ENCODE data around the gene SHISA9. TPM values are rescaled to one million over a fixed set of nuclear protein-coding genes. Genes with fewer than 3 reads are reported as not detected.

Gene SHISA9
- total and polyA plus RNA-seq, 4 donors = under 0.01 to 0.46 (median 0.07) TPM

GRCh38 chr16:13047276-13047675 lies 145.9 kb downstream of the SHISA9 start:
- WGBS, 2 donors = 78 to 86% methylated on average over 1 of the region's 1 CpG
- Histone ChIP-seq H3K4me1 (ENCODE audit: control insufficient read depth in 5 of 5, insufficient read depth in 5 of 5, low read length in 5 of 5) (no peaks in the 10 kb centered on the region), H3K9ac (ENCODE audit: insufficient read depth in 1 of 2, low read length in 2 of 2) (no peak overlapping the region), H3K27ac (ENCODE audit: low read depth in 1 of 2, low read length in 1 of 2) (no peak overlapping the region), H3K36me3 (ENCODE audit: control insufficient read depth in 4 of 4, insufficient read depth in 4 of 4, low read length in 4 of 4) (no peaks in the 10 kb centered on the region), H3K9me3 (ENCODE audit: control insufficient read depth in 4 of 4, insufficient read depth in 3 of 4, low read length in 3 of 4) (peaks cover 0 to 5% (median 2%) of the 10 kb centered on the region in 4 donors), H3K4me3 (no peak overlapping the region), H3K27me3 (ENCODE audit: control insufficient read depth in 3 of 3, insufficient read depth in 3 of 3, low read length in 2 of 3) (no peaks in the 10 kb centered on the region)
- ATAC-seq (ENCODE audit: insufficient read depth, low FRiP score) (no peak), DNase-seq (no peak)
- no peak for TF ChIP-seq CTCF (IDR thresholded peaks at IDR 0.05; ENCODE audit: control extremely low read depth, extremely low read depth)

- H3K9me3 ChIP-seq (ENCODE audit: control insufficient read depth in 4 of 4, insufficient read depth in 3 of 4, low read length in 3 of 4) = peaks cover 0 to 3% (median 0%) of the 10 kb centered on the region in 4 donors
- no peak overlapping the region for H3K9ac ChIP-seq (ENCODE audit: insufficient read depth in 1 of 2, low read length in 2 of 2)
- 91 to 95% methylated on average over 3 of the region's 3 CpGs for WGBS, 2 donors
- DNase-seq (no peak), ATAC-seq (ENCODE audit: insufficient read depth, low FRiP score) (no peak)
- no peak overlapping the region for H3K27ac ChIP-seq (ENCODE audit: low read depth in 1 of 2, low read length in 1 of 2)
- no peaks in the 10 kb centered on the region for H3K36me3 ChIP-seq (ENCODE audit: control insufficient read depth in 4 of 4, insufficient read depth in 4 of 4, low read length in 4 of 4)
- no peaks in the 10 kb centered on the region for H3K4me1 ChIP-seq (ENCODE audit: control insufficient read depth in 5 of 5, insufficient read depth in 5 of 5, low read length in 5 of 5)
- no peak overlapping the region for H3K4me3 ChIP-seq
- TF ChIP-seq CTCF (IDR thresholded peaks at IDR 0.05; ENCODE audit: control extremely low read depth, extremely low read depth) = no peak
- no peaks in the 10 kb centered on the region for H3K27me3 ChIP-seq (ENCODE audit: control insufficient read depth in 3 of 3, insufficient read depth in 3 of 3, low read length in 2 of 3)
These were observed 148.3 kb downstream of the SHISA9 start for GRCh38 chr16:13049688-13050087.

- no peak for ATAC-seq (ENCODE audit: insufficient read depth, low FRiP score)
- no peak for TF ChIP-seq CTCF (IDR thresholded peaks at IDR 0.05; ENCODE audit: control extremely low read depth, extremely low read depth)
- no peak for DNase-seq
- Histone ChIP-seq H3K9ac (ENCODE audit: insufficient read depth in 1 of 2, low read length in 2 of 2) (no peak overlapping the region), H3K36me3 (ENCODE audit: control insufficient read depth in 4 of 4, insufficient read depth in 4 of 4, low read length in 4 of 4) (no peaks in the 10 kb centered on the region), H3K4me1 (ENCODE audit: control insufficient read depth in 5 of 5, insufficient read depth in 5 of 5, low read length in 5 of 5) (no peaks in the 10 kb centered on the region), H3K9me3 (ENCODE audit: control insufficient read depth in 4 of 4, insufficient read depth in 3 of 4, low read length in 3 of 4) (peaks cover 0 to 4% (median 0%) of the 10 kb centered on the region in 4 donors), H3K27ac (ENCODE audit: low read depth in 1 of 2, low read length in 1 of 2) (no peak overlapping the region), H3K27me3 (ENCODE audit: control insufficient read depth in 3 of 3, insufficient read depth in 3 of 3, low read length in 2 of 3) (no peaks in the 10 kb centered on the region), H3K4me3 (no peak overlapping the region)
- WGBS, 2 donors = 83 to 84% methylated on average over 1 of the region's 1 CpG
These were observed 151.0 kb downstream of the SHISA9 start for GRCh38 chr16:13052431-13052830.

- no peak for TF ChIP-seq CTCF (IDR thresholded peaks at IDR 0.05; ENCODE audit: control extremely low read depth, extremely low read depth)
- Histone ChIP-seq H3K27ac (ENCODE audit: low read depth in 1 of 2, low read length in 1 of 2) (no peak overlapping the region), H3K9me3 (ENCODE audit: control insufficient read depth in 4 of 4, insufficient read depth in 3 of 4, low read length in 3 of 4) (peaks cover 0 to 4% (median 0%) of the 10 kb centered on the region in 4 donors), H3K36me3 (ENCODE audit: control insufficient read depth in 4 of 4, insufficient read depth in 4 of 4, low read length in 4 of 4) (no peaks in the 10 kb centered on the region), H3K4me3 (no peak overlapping the region), H3K27me3 (ENCODE audit: control insufficient read depth in 3 of 3, insufficient read depth in 3 of 3, low read length in 2 of 3) (no peaks in the 10 kb centered on the region), H3K9ac (ENCODE audit: insufficient read depth in 1 of 2, low read length in 2 of 2) (no peak overlapping the region), H3K4me1 (ENCODE audit: control insufficient read depth in 5 of 5, insufficient read depth in 5 of 5, low read length in 5 of 5) (no peaks in the 10 kb centered on the region)
- DNase-seq (no peak), ATAC-seq (ENCODE audit: insufficient read depth, low FRiP score) (no peak)
- WGBS, 2 donors = 83 to 85% methylated on average over 3 of the region's 3 CpGs
These were observed 154.1 kb downstream of the SHISA9 start for GRCh38 chr16:13055480-13055879.
